HG02610 (cell line): Measurements from ENCODE around the gene PCOLCE2.

ENCODE experiments used
- ATAC-seq: cut with Tn5 transposase; IDR thresholded peaks from one replicate; pipeline ENCODE4 v1.9.1; 2021; ENCODE audit warnings: mild to moderate bottlenecking, moderate library complexity; ENCODE audit not compliant: unreplicated experiment

Gene PCOLCE2

DNA sequence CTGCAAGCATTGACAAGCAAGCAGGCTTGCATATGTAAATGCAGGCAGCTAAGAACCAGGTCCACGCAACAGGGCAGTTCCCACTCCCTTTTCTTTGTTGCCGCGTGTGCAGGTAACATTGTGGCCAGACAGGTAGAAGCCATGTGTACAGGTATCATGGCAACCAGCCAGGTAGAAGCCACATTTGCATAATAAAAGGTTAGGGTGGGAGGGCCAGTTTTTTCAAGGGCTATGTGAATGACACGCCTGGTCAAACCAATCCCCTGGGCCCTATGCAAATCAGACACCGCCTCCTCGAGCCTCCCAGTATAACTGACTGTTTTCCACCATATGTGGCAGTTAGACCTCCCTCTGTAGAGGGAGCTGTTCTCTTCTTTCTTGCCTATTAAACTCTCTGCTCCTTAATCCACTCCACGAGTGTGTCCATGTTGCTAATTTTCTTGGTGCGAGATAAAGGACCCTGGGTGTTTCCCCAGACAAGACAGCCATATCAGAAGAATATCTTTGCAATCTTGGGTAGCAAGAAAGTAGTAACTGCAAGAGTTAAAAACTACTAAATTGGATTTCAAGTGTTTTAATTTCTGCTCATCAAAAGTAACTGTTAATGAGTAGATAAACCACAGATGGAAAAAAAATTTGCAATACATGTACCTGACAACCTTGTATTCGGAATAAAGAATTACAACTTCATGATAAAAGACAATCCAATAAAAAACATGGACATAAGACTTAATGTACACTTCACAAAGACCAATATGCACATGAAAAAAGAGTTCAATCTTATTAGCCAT is 21.8 kb downstream of the PCOLCE2 start:
- no peak for ATAC-seq

DNA sequence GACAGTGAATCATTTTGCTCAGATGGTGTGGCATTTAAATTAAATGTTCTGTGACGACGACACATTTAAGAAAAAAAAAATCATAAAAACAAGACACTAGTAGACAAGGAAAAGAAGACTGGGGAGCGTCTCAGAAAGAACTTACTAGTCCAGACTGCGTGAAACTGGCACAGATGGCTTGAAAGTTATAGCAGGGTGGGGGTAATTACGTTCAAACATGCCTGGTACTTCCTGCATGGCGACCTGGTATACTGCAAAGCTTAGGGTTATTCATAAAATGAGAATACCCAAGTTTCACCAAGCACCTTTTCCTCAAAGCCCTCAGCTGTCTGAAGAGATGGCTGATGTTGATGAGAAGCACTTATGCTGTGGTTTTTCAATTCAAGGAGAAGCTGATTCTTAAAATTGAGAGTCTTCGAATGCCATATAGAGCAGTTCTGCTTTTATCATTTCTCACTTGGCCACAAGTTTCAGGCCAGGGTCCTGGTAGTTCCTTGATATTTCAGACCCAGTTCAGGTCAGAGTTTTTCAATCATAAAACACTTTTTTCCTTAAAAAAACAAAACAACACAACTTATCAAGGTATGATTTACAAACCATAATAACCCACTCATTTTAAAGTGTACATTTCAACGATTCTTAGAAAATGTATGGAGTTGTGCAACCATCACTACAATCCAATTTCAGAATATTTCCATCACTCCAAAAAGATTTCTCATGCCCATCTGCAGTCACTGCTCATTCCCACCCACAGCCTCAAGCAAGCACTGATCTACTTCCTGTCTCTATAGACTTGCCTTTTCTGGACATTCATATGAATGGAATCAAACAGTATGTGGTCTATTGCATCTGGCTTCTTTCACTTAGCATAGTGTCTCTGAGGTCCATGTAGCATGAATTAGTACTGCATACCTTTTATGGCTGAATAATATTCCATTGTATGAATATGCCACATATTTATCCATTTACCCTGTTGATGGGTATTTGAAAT is 24.7 kb downstream of the PCOLCE2 start:
- no peak for ATAC-seq

DNA sequence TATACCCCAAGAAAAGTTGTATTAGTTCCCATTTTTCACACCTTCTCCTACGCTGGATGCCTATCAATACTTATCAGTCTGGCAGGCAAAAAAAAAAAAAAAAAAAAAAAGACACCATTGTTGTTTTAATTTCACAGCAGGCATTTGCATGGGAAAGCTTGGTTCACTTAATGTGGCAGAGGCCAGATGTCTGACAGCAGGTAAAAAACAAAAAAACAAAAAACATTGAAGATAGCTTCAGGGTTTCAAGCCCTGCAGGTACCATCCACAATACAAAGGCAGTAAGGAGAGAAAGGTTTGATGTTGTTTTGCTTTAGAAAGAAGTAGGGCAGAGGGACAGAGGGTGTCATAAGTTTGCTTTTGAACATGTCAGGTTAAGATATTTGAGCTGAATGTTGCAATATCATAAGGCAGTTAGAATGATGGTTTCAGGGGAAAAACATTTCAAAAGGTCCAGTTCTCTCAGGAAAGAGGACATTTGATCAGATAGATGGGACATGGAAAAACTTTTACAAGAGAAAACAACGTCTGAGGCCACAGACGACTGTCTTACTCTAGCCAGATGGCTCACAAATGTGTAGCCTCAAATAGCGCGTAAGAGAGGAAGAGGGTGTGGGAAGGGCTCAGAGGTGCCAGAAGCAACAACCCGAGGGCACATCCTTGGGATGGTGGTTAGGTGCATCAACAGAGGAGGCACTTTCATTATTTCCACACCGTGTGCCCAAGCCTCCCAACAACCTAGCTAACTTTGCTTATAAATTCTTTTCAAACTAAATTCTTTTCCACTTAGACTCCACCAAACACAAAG is 25.7 kb downstream of the PCOLCE2 start:
- no peak for ATAC-seq

DNA sequence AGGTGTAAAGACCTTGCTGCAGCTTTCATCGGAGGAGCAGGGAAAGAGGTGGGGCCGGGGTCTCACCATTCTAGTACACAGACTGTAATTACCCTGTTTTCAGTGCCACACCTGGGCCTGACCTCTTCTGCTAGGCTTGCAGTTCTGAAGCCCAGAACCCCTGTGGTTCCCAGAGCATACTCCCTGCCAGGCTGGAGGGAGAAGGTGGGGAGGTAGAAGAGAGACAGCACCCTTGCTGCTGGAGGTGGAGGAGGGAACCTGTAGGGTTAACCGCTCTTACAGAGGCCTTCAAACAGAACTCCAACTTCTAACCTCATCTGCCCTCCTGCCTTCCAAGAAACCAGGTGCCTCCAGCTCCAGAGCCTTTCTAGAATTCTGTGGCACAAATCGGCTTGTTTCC is 27.0 kb downstream of the PCOLCE2 start:
- no peak for ATAC-seq

DNA sequence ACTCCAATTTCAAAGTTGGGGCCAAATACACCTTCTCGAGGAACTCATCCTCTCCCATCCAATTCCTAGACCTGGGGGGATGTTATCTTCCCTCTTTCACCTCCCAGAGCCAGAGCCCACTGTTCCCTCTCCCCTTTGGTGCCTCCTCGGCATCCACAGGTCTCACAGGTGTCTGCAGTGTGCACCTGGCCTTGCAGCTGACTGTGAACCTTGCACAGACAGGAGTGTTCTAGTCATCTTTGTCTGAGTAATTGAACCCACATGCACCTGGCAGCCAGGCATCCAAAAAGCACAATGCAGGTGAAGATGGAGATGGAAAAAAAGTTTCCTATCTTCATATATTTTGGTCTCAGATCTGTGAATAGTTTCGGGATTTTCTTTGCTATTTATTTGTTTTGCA is 30.8 kb downstream of the PCOLCE2 start:
- ATAC-seq = no peak

DNA sequence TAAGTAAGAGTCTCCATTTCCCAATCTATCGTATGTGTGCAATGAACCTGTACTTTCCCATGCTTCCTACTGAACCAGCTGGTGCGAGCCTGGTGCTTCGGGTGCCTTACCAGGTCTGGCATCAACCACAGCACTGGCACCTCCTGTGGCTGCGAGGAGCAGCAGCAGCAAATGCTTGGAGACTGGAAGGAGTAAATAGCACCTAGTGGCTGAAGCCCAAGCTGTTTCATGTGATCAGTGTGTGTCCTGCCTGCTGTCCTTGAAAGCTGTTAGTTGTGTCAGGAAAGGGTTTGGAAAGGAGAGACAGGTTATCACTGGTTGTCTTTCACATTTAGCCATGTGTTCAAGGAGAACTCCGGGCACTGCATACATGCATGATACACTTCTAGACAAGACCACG is 31.8 kb downstream of the PCOLCE2 start:
- no peak for ATAC-seq

DNA sequence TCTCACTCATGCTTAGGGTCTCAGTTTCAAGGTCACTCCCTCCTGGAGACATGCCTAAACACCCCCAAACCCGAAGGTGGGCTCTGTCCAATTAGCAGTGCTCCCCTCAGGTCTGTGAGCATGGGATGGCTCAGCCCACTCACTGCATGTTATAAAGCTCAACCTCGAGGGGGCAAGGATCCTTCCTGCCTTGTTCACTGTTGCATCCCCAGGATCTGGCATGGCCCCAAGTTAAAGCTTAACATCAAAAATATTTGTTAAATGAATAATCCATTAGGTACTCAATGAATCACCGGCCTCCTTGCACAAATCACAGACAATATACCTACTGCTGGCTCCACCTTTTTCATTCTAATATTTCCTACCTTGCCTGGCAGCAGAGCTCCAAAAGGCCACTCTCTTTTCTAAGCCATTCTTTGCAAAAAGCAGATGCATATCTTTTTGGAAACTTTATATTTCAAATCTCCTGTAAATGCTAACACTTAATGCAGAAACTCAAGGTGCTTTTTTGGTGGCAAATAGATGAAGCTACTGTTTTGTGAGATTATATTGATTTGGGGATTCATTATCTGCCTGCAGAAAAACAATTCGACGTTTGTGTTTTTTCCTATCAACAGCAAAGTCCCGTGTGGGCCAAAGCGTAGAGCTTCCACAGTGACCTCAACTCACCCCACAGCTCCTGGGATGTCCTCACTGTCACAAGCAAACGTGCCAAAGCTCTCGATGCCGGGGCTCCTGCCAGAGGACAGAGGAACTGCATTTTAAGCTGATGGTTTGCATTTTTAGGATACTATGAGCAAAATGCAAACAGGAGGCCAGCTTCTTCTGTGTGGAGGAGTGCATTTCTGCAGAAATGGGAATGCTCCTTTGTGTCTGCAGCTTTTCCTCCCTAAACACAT is 35.4 kb downstream of the PCOLCE2 start:
- no peak for ATAC-seq

DNA sequence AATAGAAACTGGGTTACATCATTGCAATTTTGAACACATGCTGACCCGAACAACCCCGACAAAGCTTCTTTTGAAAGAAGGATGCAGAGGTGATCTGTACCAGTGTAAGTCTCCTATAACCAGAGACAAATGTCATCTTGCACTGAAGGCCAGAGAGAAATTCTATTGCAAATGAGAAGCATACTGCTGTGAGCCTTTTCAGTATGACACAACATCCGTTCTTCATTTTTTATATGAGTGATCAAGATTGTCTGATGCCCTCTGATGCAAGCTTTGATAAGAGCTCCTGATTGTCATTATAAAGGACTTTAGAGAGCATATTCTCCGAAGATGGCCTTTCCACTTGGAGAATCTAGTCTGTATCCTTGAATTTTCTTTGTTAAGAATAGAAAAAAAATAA is 36.9 kb downstream of the PCOLCE2 start:
- ATAC-seq = no peak

DNA sequence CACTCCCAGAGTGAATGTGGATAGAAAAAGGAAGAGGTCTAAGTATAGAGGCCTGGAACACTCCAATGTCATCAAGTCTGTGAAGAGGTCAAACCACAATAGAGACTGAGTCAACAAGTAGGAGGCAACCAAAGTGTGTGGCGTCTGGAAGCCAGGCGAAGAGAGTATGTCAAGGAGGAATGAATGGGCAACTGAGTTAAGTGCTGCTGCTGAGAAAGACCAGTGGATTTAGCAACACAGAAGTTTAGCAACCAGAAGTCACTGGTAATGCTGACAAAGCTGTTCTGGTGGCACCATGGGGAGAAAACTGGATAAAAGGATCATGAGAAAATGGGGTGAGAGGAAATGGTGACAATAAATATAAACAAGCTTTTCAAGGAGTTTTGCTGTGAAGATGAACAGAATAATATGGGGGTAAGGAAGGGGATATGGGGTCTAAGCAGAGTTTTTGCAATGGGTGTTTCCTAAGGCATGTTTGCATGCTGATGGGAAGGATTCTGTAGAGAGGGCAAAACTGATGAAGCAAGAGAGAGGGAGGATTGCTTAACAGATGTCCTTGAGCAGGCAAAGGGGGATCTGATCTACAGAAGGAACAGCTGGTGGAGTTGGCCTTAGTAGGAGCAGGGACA is 38.4 kb downstream of the PCOLCE2 start:
- no peak for ATAC-seq

DNA sequence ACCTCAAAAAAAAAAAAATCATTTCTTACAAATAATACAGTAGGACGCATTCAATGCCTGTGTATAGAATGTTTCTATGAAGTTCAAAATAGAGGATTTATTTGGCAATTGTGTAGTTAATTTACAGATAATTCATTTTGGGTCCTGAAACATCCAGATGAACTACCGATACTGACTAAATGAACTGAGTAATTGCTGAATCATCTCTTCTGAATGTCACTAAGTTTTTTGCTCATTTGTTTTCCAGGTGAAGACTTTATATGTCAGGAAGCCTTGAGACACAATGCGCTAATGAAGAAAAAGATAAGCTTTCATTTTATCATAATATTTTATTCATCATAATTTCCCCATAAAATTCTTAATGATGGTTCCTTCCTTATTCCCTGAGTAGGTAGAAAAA is 39.7 kb downstream of the PCOLCE2 start:
- ATAC-seq = no peak

DNA sequence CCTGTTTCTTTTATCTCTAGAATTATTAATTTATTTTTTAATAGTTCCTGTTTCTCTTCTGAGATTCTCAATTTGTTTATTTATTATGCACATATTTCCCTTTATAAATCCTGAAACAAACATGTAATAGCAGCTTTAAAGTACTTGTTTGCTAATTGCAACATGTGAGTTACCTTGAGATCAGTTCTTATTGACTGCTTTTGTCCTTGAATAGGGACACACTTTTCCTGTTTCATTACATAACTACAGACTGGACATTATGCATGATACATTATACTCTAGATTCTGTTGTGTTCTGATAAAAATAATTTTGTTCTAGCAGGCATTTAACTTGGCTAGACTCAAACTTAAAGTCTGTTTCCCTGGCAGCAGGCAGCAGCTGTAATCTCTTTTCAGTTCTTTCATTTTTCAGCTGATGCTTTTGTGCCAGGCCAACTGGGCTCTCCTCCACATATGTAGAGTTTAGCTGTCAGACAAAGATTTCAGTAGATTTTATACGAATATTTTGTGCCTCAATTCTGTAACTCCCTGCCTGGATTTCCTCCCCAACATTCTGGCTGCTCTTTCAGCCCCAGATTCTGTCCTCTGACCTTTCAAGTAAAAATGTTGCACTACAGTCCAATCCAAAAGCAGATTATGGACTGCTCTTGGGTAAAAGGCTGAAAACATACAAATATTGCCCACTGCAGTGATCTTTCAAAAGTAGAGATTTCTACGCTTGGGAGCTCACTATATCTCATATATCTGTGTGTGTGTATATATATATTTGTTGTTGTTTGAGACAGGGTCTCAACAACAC is 41.9 kb downstream of the PCOLCE2 start:
- ATAC-seq = no peak

DNA sequence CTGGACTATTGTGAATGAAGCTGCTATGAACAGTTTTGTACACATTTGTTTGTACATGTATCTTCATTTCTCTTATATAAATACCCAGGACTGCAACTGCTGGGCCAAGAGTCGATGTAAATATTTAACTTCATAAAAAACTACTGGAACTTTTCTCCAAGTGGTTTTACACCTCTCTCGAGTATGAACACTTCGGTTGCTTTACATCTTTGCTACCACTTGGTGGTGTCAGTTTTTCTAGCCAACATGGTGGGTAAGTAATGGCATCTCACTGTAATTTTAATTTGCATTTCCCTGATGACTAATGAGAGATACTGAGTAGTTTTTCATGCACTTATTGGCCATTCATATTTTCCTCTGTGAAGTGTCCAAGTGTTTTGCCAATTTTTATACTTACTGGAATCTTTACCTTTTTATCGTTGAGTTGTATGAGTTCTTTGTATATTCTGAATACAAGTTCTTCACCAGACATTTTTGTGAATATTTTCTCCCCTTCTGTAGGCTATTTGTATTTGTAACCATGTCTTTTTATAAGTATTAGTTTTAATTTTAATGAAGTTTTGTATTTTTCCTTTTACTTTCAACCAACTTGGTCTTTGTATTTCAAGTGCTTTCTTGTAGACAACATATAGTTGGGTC is 44.4 kb downstream of the PCOLCE2 start:
- no peak for ATAC-seq

DNA sequence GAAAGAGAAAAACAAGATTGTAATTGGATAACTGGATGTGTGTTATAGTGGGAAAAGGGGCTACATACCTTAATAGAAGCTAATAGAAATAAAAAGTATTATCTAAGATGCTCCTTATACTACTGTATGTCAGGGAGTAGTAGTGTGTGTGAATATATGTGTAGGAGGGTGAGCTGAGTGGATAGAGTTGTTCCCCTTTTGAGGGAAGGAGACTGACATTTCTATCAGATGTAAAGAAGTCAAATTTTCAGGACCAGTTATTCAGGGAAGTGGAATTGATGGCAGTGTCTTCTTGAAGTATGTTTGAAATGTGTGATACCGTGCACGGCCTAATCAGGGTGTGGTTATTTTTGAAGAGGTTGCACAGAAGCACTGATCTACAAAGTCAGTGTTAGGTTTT is 49.1 kb downstream of the PCOLCE2 start:
- ATAC-seq = no peak

DNA sequence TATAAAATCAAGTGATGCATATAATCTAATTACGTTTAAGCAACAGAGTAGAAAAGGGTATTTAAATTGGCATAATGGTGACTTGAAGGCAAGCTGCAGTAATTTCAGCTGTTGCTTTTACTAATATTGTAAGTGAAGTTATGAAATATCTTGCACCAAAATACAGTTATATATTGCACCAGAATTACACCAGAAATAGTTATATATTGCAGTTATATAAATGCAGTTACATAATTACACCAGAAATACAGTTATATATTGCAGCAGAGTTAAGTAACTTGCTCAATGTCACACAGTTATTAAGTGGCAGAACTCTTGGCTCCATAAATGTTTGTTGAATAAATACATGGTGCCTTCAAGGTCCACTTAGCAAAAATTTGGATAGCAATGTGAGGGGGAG is 51.4 kb downstream of the PCOLCE2 start:
- ATAC-seq = no peak

DNA sequence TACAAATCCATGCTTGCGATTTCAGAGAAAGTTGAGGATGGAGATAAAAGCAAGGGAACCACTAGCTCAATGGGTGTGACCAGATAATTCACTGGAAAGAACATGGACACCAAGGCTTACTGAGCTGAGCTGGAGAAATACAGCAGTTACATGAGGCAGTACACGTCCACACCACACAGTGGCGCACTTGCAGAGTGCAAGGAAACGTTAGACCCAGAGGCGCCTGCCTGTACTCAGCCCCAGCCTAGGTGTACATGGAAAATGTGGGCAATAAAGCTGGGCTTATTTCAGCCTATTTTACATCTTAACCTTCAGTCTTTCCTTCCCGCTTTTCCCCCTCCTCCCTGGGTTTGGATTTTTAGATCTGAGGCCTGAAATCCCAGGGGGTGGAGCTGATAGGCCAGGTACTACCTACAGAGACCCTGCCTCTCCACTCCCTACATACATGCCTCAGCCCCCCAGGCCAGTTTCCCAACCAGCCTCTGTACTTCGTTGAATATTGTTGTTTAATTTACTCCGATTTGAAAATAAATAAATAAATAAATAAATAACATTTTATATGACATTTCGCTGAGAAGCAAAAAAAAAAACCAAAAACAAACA is 60.1 kb downstream of the PCOLCE2 start:
- ATAC-seq = peak; percentile 96

DNA sequence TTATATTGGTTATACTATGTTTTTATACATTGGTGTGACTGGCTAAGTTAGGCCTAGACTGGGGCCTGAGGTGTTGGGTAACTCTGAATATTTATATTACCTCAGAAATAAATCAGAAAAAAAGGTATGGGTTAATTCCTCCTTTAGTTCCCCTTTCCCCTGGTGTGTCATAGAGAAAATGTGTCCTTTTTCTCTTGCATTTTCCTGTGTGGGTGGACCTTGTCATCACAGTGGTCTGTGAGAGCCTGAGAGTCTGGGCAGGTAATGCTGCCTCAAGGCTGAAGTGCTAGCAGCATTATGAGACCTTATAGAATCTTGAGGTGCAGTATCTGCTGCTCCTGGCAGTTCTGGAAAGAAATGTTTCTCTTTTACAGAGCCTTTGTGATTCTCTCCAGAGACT is 69.7 kb downstream of the PCOLCE2 start:
- ATAC-seq = no peak

DNA sequence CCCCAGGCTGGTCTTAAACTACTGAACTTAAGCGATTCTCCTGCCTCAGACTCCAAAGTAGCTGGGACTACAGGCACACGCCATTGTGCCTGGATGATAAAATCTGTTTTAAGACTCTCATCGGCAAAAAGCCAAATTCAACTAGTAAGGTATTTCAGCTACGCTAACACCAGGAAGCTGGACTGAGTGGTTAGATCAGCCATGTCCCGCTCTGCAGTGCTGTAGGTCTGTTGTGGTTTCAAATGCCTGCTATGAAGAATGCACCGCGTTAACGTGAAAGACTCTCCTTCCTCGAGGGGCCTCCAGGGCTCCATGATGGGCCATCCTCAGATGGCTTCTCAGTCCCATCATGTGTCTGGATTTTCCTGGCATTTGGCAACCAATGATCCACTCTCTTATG is 70.2 kb downstream of the PCOLCE2 start:
- ATAC-seq = no peak

DNA sequence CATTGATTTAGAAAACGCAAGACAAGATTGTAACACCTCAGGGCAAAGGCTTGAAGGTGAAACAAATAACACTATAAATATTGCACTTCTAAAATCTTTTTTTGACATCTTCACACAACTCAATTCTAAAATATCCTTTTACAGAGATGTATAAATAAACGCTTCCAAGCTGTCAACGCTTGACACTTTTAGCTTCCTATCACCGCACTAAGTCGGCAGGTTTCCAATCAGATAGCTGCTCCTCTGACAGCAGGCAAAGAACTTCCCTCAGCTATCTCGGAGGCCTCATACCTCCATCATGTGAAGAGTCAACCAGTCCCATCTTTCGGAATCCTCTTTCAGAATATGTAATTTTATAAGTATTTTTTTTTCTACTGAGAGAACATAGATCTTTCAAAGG is 71.0 kb downstream of the PCOLCE2 start:
- ATAC-seq = no peak
